NCI-H2107 treated with DMSO at 0.1 percent for 48 hours (cell line): Measurements from ENCODE around the gene ARHGEF3.

Source experiments
- DNase-seq: peaks from one replicate; lab custom pipeline; 2025; ENCODE audit not compliant: unreplicated experiment; lab: John Stamatoyannopoulos, UW

ARHGEF3 gene

DNA sequence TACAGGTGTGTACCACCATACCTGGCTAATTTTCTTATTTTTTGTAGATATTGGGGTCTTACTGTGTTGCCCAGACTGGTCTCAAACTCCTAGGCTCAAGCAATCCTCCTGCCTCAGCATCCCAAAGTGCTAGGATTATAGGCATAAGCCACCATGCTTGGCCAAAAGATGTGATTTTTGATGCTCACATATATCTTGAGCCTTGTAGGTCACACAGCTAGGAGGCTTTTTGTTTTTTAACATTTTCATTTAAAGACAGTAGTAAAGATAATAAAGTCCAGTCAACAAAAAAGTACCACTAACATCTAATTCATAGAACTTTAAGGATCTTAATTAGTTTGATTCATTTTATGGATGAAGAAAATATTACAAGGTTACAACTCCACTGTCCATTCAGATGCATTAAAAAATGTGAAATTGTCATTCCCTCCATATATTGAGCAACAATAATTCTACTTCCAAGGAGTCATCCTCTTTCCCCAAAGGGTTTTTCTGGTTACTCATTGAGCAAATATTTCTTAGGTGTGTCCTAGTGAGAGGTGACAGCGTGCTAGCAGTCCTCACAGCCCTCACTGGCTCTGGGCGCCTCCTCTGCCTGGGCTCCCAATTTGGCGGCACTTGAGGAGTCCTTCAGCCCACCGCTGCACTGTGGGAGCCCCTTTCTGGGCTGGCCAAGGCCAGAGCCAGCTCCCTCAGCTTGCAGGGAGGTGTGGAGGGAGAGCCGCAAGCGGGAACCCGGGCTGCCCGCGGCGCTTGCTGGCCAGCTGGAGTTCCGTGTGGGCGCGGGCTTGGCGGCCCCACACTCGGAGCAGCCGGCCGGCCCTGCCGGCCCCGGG, 110.4 kb downstream of the ARHGEF3 start:
- DNase-seq: no peak

DNA sequence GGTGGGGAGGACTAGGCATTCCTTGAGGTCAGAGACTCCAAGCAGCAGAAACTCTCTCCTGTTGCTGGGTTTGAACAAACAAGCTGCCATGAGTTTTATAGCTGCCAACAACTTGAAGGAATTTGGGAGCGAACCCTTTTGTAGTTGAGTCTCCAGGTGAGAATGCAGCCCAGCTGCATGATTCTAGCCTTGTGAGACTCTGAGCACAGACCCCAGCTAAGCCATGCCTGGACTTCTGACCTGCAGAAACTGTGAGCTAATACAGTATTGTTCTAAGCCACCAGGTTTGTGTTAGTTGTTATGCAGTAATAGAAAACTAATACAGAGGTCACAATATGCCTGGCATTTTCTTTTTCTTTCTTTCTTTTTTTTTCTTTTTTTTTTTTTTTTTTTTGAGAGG, 112.4 kb downstream of the ARHGEF3 start:
- no peak for DNase-seq

DNA sequence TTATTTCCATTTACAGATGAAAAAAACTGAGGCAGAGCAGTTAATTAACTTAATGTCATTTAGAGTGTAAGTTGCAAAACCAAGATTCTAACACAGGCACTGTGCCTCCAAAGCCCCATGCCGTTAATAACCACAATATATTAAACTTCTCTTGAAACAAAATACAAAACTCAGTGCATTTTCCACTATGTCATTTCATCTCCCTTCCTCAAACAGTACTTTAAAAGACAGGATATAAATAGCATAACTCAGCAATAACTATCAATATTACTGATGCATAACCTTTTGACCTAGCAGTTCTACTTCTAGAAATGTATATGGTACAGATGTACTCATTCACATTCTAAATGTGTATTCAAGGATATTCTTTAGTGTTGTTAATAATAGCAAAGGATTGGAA, 113.6 kb downstream of the ARHGEF3 start:
- DNase-seq: no peak

DNA sequence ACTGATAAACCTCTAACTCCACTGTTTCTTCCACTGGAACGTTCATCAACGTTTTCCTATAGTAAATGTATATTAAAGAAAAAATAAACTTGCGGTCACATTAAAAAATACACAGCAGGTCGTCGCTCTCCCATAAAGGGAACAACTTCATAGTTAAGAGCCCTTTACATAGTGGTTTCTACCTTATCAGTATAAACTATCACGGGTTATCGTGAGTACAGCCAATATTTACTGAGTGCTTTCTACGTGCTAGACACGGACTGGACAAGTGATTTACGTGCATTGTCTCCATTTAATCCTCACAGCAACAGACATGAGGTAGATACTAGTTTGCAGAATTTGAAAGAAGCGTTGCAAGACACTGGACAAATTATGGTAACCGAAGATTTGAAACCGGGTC, 117.7 kb downstream of the ARHGEF3 start:
- DNase-seq: no peak

DNA sequence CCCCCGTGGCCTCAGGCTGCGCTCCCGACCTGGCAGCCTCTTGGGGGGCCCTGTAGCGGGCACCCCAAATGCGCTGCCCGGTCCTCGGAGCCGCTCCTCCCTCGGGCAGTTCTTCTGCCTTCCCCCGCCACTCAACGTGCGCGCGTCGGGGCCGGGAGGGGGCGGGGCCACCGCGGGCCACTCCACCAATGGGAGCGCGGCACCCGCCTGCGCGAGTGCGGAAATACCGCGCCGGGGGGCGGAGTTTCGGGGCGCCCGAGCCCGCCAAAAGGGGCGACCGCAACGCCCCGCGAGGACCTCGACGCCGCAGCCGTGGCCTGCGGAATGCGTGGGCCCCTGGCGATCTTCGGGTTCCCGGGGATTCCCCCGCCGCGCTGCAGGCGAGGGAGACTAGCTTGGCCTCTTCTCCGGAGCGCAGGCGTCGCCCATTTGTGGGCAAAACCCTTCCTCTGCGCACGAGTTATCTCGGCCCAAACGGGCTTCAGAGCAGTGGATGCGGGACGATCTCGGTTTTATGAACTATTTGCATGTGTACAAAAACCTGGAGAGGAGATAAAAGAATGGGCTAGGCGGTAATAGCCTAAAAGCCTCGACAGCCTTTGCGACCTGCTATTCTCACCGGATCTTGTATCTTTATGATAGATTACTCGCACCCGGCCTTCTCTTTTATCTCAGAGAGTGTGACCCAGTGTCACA, 118.5 kb downstream of the ARHGEF3 start, which contains the start of gene TASOR:
Gene TASOR, minus strand, starts transcription at position 144 of the 696 bp plus-strand sequence. CDS start 259 bp downstream, outside the sequence.
- DNase-seq: no peak

DNA sequence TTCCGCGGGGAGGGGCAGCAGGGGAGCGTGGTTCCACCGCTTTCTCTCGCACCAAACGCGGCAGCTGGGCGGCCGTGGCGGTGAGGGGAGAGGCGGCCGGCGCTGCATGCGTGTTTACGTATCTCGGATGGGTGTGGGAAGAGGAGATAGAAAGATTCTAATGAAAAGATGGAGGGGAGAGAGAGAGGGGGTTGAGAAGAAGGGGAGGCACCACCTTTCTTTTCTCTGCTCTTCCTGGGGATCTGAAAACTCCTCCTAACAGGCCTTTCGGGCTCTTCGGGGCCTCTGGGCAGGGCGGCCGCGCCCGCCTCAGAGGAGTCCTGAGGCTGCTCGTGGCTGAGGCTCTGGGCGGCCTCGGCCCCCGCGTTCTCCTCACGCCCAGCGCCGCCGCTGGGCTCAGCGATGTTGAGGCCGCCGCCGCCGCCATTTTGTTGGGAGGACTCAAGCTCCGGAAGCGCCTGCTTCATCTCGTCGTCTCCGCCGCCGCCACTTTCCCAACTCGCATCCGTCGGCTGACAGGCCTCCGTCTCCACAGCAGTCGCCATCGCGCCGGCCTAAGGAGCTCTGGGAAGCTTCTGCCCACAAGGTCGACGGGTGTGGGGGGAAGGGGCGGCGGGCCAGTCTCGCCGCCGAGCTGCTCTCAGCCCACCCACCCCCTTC, 119.2 kb downstream of the ARHGEF3 start:
- DNase-seq: peak; percentile 11

DNA sequence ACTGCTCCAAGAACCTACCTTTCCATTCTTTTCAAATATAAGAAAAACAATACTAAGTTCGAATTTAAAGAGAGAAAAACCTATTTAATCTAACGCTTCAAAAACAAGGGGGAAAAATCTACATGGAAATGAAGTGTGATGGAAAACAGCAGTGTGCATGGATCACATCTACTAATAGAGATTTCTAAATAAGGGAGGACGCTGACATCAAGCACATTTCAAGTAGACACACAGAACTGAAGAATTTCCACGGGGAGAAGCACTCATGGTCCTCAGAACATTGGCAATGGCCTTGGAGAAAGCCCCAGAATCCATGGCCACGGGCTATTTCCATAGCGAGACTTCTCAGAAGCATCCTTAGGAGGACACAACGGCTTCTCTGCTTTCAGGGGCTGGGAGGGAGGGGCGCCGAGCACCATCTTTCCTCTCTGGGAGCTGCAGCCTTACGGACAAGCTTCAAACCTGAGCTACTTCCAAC, 119.7 kb downstream of the ARHGEF3 start:
- DNase-seq: no peak

DNA sequence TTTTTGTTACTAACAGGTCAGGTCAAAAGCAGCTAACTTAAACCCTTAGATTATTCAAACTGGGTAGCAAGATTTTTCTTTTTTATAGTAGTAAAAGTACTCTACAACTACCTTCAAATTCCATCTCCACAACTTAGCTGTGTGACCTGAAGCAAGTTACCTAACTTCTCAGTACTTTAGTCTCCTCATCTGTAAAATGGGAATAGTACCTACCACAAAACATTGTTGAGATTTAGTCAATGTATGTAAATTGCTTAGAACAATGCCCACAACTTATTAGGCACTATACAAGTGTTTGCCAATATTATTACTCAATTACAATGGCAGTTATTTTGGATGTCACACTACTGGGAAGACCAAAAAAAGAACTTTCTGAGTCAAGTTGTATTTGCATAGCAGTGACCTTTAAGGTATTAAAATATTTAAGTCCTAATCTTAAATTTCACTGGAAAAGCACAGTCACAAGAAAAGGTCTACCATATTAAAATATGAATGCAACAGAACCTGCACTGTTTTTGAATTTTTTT, 121.6 kb downstream of the ARHGEF3 start:
- no peak for DNase-seq
